ENCODE results near the gene DNPH1. TPM values are rescaled to one million over a fixed set of nuclear protein-coding genes. Genes with fewer than 3 reads are reported as not detected.

Gene DNPH1
- polyA plus RNA-seq, 6 donors from 2014 or later = 101 to 176 (median 133) TPM

GRCh38 chr6:43271103-43271815 is 42.0 kb upstream of the DNPH1 start:
- Mint-ChIP-seq H3K4me1 (peaks cover 38 to 60% (median 44%) of the 10 kb centered on the region in 3 donors), H3K27ac (peak overlapping the region in 5 of 6 donors; percentile 17 to 63 (median 34))

DNA sequence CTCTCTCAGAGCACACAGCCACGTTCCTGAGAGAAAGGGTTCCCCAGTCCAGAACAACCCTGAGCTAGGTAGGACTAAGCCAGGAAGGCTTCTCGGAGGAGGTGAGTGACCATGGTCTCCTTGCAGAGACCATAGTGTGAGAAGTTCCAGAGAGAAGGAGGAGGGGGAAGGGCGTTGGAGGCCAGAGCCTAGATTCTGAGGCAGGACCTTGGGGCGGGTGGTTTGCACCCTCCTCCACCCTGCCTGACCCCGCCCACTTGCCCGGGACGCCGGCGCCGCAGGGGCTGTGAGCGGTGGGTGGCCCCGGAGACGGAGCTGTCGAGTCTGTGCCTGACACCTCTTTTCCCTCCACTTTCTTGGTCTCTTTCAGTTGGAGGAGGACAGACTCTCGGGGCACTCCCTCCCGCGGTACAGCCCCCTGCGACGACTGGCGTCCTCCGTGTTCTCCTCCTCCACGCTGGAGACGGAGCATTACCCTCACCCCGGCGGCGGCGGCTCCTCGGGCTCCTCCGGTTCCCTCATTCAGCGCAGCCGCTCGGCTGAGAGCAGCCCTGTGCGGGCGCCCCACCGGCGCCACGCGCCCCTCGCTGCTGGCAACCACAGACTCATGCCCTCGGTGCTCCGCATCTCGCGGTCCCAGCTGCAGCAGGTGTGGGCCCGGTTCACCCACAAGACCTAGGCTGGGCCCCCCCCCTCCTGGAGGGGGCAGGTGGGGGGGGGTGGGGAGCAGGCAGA is 40.2 kb upstream of the DNPH1 start:
- Mint-ChIP-seq H3K4me1 (peaks cover 30 to 52% (median 34%) of the 10 kb centered on the region in 3 donors), H3K4me3 (peak overlapping the region; percentile 53 to 90 (median 82)), H3K36me3 (no peaks in the 10 kb centered on the region), H3K27ac (peak overlapping the region in 2 of 6 donors; percentile 30 to 36), H3K27me3 (peaks cover 0 to 17% (median 5%) of the 10 kb centered on the region in 3 donors), H3K9me3 (no peaks in the 10 kb centered on the region)
- peak; percentile 44 to 66 for ATAC-seq (ENCODE audit: low read depth in 2 of 2)
- peak; percentile 44 for DNase-seq

More at GRCh38 chr6:43271103-43271815, 42.0 kb upstream of the DNPH1 start:
- Mint-ChIP-seq H3K4me3 (peak overlapping the region in 7 of 8 donors; percentile 19 to 87 (median 64)), H3K36me3 (no peaks in the 10 kb centered on the region), H3K9me3 (no peaks in the 10 kb centered on the region), H3K27me3 (peaks cover 0 to 12% (median 6%) of the 10 kb centered on the region in 3 donors)
- ATAC-seq (ENCODE audit: low read depth in 2 of 2) (peak; percentile 47 to 64), DNase-seq (peak; percentile 39)

GRCh38 chr6:43268782-43269272 is 39.5 kb upstream of the DNPH1 start:
- Mint-ChIP-seq H3K36me3 (no peaks in the 10 kb centered on the region), H3K27ac (peak overlapping the region in 3 of 6 donors; percentile 20 to 36 (median 30)), H3K4me3 (peak overlapping the region; percentile 53 to 90 (median 82)), H3K4me1 (peaks cover 27 to 49% (median 34%) of the 10 kb centered on the region in 3 donors), H3K9me3 (no peaks in the 10 kb centered on the region), H3K27me3 (peaks cover 0 to 19% (median 8%) of the 10 kb centered on the region in 3 donors)
- no peak for ATAC-seq (ENCODE audit: low read depth in 2 of 2)
- DNase-seq = no peak

- Mint-ChIP-seq H3K4me3 (peak overlapping the region in 4 of 8 donors; percentile 22 to 80 (median 74)), H3K4me1 (peaks cover 32 to 49% (median 38%) of the 10 kb centered on the region in 3 donors), H3K36me3 (no peaks in the 10 kb centered on the region), H3K9me3 (no peaks in the 10 kb centered on the region), H3K27me3 (peaks cover 0 to 19% (median 13%) of the 10 kb centered on the region in 3 donors), H3K27ac (peak overlapping the region in 1 of 6 donors; percentile 20)
- DNase-seq = no peak
- no peak for ATAC-seq (ENCODE audit: low read depth in 2 of 2)
These were observed 39.0 kb upstream of the DNPH1 start for GRCh38 chr6:43268355-43268700.

DNA sequence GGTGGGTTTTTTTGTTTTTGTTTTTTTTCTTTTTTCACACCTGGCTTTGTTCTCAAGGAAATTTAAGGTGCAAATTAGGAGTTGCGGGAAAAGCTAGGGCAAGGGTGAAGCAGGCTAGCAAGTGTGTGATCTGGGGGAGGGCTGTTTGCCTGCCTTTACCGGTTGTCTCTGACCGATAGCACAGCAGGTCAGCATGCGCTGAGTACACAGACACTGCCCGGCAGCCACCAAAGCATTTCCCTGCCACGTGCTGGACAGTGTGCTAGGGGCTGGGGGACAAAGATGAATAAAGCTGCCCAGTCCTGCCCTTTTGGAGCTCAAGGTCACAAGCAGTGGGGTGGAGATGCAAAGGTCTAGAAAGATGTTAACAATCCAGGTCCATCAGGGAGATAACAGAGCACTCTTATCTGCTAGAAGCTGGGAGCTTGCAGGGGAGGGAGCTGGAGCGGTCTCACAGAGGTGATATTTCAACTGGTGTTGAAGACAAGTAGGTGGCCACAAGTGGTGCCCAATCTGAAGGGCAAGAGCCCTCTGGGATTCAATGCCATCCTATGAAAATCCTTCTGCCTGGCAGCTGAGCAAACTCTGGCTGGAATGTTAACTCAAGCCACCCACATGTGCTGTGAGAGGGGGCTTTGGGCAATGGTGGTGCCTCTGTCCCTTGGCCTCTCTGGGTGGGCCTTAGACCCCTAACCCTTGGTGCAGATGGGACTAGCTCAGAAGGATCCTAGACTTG is 38.5 kb upstream of the DNPH1 start:
- H3K27me3 Mint-ChIP-seq = peaks cover 0 to 19% (median 14%) of the 10 kb centered on the region in 3 donors
- peaks cover 34 to 44% (median 38%) of the 10 kb centered on the region in 3 donors for H3K4me1 Mint-ChIP-seq
- no peak for ATAC-seq (ENCODE audit: low read depth in 2 of 2)
- DNase-seq = no peak
- peak overlapping the region in 1 of 6 donors; percentile 64 for H3K27ac Mint-ChIP-seq
- H3K4me3 Mint-ChIP-seq = peak overlapping the region in 4 of 8 donors; percentile 16 to 80 (median 46)
- H3K36me3 Mint-ChIP-seq = no peaks in the 10 kb centered on the region
- H3K9me3 Mint-ChIP-seq = no peaks in the 10 kb centered on the region

GRCh38 chr6:43265564-43265963 is 36.3 kb upstream of the DNPH1 start:
- no peak for ATAC-seq (ENCODE audit: low read depth in 2 of 2)

DNA sequence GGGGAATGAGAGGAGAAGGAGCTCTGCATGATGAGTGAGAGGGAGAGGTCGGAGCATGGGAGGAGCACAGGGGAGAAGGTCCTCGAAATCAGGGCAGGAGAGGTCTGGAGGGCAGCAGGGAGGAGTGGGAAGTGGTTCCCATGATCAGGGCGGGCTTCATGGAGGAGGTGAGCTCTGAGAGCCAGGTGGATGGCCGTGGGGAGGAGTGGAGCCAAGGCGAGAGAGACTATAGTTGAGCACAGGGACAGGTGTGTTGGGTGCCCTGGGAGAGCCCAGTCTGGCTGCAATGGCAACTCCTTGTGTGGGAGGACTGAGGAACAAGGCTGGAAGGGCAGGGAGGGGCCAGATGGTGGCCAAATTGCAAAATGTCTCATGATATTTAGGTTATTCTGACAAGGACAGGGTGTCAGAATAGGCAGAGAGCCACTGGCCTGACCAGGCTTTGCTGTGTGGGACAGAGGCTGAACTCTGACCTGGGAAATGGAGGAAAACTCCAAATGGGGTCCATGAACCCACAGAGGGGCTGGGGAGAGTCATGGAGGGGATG is 35.4 kb upstream of the DNPH1 start:
- peaks cover 11 to 23% (median 23%) of the 10 kb centered on the region in 3 donors for H3K4me1 Mint-ChIP-seq
- H3K27ac Mint-ChIP-seq = peak overlapping the region in 1 of 6 donors; percentile 60
- DNase-seq = no peak
- H3K27me3 Mint-ChIP-seq = peaks cover 0 to 33% (median 15%) of the 10 kb centered on the region in 3 donors
- H3K9me3 Mint-ChIP-seq = no peaks in the 10 kb centered on the region
- ATAC-seq (ENCODE audit: low read depth in 2 of 2) = no peak
- H3K36me3 Mint-ChIP-seq = no peaks in the 10 kb centered on the region
- peak overlapping the region in 1 of 8 donors; percentile 59 for H3K4me3 Mint-ChIP-seq

More at GRCh38 chr6:43265564-43265963, 36.3 kb upstream of the DNPH1 start:
- DNase-seq = no peak
- H3K27me3 Mint-ChIP-seq = peaks cover 0 to 27% (median 14%) of the 10 kb centered on the region in 3 donors
- no peak overlapping the region for H3K27ac Mint-ChIP-seq
- no peaks in the 10 kb centered on the region for H3K36me3 Mint-ChIP-seq
- peaks cover 20 to 31% (median 30%) of the 10 kb centered on the region in 3 donors for H3K4me1 Mint-ChIP-seq
- H3K4me3 Mint-ChIP-seq = no peak overlapping the region
- no peaks in the 10 kb centered on the region for H3K9me3 Mint-ChIP-seq

DNA sequence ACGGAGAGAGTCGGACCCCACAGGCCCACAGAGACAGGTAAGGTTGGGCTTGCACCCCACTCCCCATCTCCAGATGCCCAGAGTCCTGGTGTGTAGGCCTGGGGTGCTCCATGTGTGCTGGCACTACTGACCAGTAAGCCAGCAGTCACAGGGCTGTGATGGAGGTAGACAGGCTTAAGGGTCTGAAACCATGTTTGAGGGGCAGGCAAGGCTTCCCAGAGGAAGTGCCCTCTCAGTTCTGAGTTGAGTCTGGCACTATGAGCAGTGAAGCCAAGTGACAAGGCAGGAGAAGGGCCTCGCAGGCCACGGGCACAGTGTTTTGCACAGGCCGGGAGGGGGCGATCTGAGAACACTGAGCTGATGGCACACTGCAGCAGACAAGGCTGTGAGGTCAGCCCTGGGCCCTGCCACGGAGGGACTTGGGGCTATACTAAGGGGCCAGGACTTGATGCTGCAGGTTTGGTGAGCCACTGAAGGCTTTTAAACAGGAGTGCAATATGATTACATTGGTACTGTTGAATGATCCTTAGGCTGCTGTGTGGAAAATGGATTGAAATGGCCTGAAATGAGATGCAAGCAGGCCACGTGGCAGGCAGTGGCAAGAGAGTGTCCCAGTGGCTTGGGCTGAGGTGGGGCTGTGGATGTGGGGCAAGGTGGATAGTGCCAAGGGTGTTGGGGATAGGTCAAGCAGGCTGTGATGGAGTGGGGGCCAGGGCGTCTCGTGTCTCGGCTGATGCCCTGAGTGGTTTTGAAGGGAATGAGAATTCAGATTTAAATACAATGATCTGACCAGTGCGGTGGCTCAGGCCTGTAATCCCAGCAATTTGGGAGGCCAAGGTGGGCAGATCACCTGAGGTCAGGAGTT is 34.3 kb upstream of the DNPH1 start:
- H3K9me3 Mint-ChIP-seq = no peaks in the 10 kb centered on the region
- peak overlapping the region in 2 of 8 donors; percentile 2 to 13 for H3K4me3 Mint-ChIP-seq
- peaks cover 0 to 32% (median 24%) of the 10 kb centered on the region in 3 donors for H3K27me3 Mint-ChIP-seq
- DNase-seq = peak; percentile 70
- no peaks in the 10 kb centered on the region for H3K36me3 Mint-ChIP-seq
- peaks cover 7 to 16% (median 15%) of the 10 kb centered on the region in 3 donors for H3K4me1 Mint-ChIP-seq
- peak overlapping the region in 2 of 6 donors; percentile 33 to 49 for H3K27ac Mint-ChIP-seq
- peak; percentile 97 to 100 for ATAC-seq (ENCODE audit: low read depth in 2 of 2)

DNA sequence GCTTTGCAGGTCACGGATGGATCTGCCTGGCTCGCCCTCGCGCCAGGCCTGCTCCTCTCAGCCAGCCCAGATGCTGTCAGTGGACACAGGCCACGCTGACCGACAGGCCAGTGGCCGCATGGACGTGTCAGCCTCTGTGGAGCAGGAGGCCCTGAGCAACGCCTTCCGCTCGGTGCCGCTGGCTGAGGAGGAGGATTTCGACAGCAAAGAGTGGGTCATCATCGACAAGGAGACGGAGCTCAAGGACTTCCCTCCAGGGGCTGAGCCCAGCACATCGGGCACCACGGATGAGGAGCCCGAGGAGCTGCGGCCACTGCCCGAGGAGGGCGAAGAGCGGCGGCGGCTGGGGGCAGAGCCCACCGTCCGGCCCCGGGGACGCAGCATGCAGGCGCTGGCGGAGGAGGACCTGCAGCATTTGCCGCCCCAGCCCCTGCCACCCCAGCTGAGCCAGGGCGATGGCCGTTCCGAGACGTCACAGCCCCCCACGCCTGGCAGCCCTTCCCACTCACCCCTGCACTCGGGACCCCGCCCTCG is 33.6 kb upstream of the DNPH1 start:
- DNase-seq (no peak), ATAC-seq (ENCODE audit: low read depth in 2 of 2) (no peak)
- Mint-ChIP-seq H3K36me3 (no peaks in the 10 kb centered on the region), H3K4me1 (peaks cover 7 to 16% (median 15%) of the 10 kb centered on the region in 3 donors), H3K4me3 (no peak overlapping the region), H3K27ac (no peak overlapping the region), H3K27me3 (peaks cover 3 to 34% (median 29%) of the 10 kb centered on the region in 3 donors), H3K9me3 (no peaks in the 10 kb centered on the region)

DNA sequence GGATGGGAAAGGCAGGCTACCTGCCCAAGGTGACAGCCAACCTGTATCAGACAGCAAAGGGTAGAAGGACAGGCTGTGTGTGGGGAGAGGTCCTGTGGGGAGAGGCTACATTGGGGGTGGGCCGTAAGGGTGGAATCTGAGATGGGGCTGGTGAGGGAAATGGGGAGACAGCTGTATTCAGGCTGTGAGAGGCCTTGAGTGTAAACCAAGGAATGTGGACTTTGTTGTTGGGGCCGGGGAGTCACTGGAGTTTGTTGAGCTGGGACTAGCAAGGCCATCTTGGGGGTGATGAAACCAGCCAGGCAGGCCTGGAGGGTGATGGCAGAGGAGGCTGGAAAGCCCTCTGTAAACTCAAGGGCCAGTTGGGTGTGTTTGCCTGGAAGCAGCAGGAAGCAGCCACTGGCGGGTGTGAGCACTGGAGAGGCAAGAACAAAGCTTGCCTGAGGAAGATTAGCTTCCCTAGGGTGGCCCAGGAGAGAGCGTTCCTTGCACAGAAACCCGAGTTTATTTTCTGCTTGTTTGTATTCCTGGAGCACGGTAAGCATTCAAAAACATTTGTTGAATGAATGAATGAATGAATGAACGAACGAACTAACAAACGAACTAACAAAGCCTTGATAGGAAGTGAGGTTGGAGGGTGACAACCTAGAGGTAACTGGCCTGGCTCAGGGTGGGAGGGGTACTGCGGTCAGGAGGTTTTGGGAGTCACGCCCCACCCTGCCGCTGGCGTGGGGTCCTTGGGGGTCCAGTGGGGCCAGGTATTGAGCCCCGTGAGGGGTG is 32.9 kb upstream of the DNPH1 start:
- H3K9me3 Mint-ChIP-seq = no peaks in the 10 kb centered on the region
- H3K27ac Mint-ChIP-seq = peak overlapping the region in 3 of 6 donors; percentile 47 to 84 (median 49)
- no peak for ATAC-seq (ENCODE audit: low read depth in 2 of 2)
- peaks cover 7 to 15% (median 11%) of the 10 kb centered on the region in 3 donors for H3K4me1 Mint-ChIP-seq
- DNase-seq = no peak
- H3K27me3 Mint-ChIP-seq = peaks cover 4 to 40% (median 35%) of the 10 kb centered on the region in 3 donors
- H3K4me3 Mint-ChIP-seq = no peak overlapping the region
- H3K36me3 Mint-ChIP-seq = no peaks in the 10 kb centered on the region

GRCh38 chr6:43261198-43261597 is 31.9 kb upstream of the DNPH1 start:
- H3K4me3 Mint-ChIP-seq = no peak overlapping the region
- ATAC-seq (ENCODE audit: low read depth in 2 of 2) (no peak), DNase-seq (no peak)
- no peaks in the 10 kb centered on the region for H3K36me3 Mint-ChIP-seq
- H3K4me1 Mint-ChIP-seq = peaks cover 7 to 15% (median 11%) of the 10 kb centered on the region in 3 donors
- H3K9me3 Mint-ChIP-seq = no peaks in the 10 kb centered on the region
- H3K27ac Mint-ChIP-seq = no peak overlapping the region
- H3K27me3 Mint-ChIP-seq = peaks cover 4 to 47% (median 40%) of the 10 kb centered on the region in 3 donors
